Stimulated activated naive CD8-positive, alpha-beta T cell treated with anti-CD3 and anti-CD28 coated beads, Interleukin-15, amount 100 ng/mL, for 72 hours (primary cell): ENCODE data around the gene PHACTR1.

Source experiments
- ATAC-seq: fragments of 150-1000 bp; cut with Tn5 transposase; 2 replicates; pipeline ENCODE4 v1.10.0; 2021; ENCODE audit warnings: mild to moderate bottlenecking, moderate library complexity
- DNase-seq, 2 donors: peaks; one replicate each; pipeline ENCODE4 v3.0.0; 2021 to 2022
- H3K27ac Mint-ChIP-seq, 2 donors: one replicate each; pipeline ENCODE4 v1.8.0; 2022; ENCODE audit warnings: mild to moderate bottlenecking in 2 of 2, mixed read lengths in 2 of 2, moderate library complexity in 2 of 2
- H3K27me3 Mint-ChIP-seq: one replicate; pipeline ENCODE4 v1.8.0; 2022; ENCODE audit warnings: mixed read lengths
- H3K4me1 Mint-ChIP-seq: one replicate; pipeline ENCODE4 v1.8.0; 2022; ENCODE audit warnings: mild to moderate bottlenecking, mixed read lengths
- H3K4me3 Mint-ChIP-seq, 2 donors: one replicate each; pipeline ENCODE4 v1.8.0; 2022; ENCODE audit warnings: mild to moderate bottlenecking in 2 of 2, mixed read lengths in 2 of 2, moderate library complexity in 1 of 2
- H3K9me3 Mint-ChIP-seq, 2 donors: one replicate each; pipeline ENCODE4 v1.8.0; 2022; ENCODE audit warnings: mixed read lengths in 2 of 2

Gene PHACTR1

GRCh38 chr6:13220266-13220665 lies 503.7 kb downstream of the PHACTR1 start:
- no peak for ATAC-seq
- Mint-ChIP-seq H3K27ac (no peak overlapping the region), H3K9me3 (no peaks in the 10 kb centered on the region), H3K4me3 (no peak overlapping the region), H3K27me3 (no peaks in the 10 kb centered on the region), H3K4me1 (peaks cover 9% of the 10 kb centered on the region)
- no peak for DNase-seq

GRCh38 chr6:13222048-13222447 lies 505.5 kb downstream of the PHACTR1 start:
- no peaks in the 10 kb centered on the region for H3K9me3 Mint-ChIP-seq
- no peaks in the 10 kb centered on the region for H3K27me3 Mint-ChIP-seq
- no peak overlapping the region for H3K27ac Mint-ChIP-seq
- H3K4me3 Mint-ChIP-seq: no peak overlapping the region
- DNase-seq: no peak
- H3K4me1 Mint-ChIP-seq: peaks cover 3% of the 10 kb centered on the region
- ATAC-seq: no peak

GRCh38 chr6:13226071-13226470 lies 509.5 kb downstream of the PHACTR1 start:
- H3K4me1 Mint-ChIP-seq: peaks cover 23% of the 10 kb centered on the region
- no peak overlapping the region for H3K4me3 Mint-ChIP-seq
- no peaks in the 10 kb centered on the region for H3K27me3 Mint-ChIP-seq
- no peak for DNase-seq
- H3K9me3 Mint-ChIP-seq: peaks cover 4 to 7% of the 10 kb centered on the region in 2 donors
- no peak overlapping the region for H3K27ac Mint-ChIP-seq
- ATAC-seq: no peak

GRCh38 chr6:13228264-13229204 lies 512.0 kb downstream of the PHACTR1 start:
- no peak overlapping the region for H3K27ac Mint-ChIP-seq
- no peak for ATAC-seq

GRCh38 chr6:13229205-13230085 lies 512.9 kb downstream of the PHACTR1 start:
- Mint-ChIP-seq H3K4me1 (peaks cover 32% of the 10 kb centered on the region), H3K27ac (peak overlapping the region; percentile 79 to 98), H3K9me3 (peaks cover 4 to 7% of the 10 kb centered on the region in 2 donors), H3K27me3 (peaks cover 10% of the 10 kb centered on the region), H3K4me3 (peak overlapping the region; percentile 44 to 88)
- DNase-seq (peak; percentile 44 to 58), ATAC-seq (peak; percentile 97)

More at GRCh38 chr6:13228264-13229204, 512.0 kb downstream of the PHACTR1 start:
- peaks cover 8% of the 10 kb centered on the region for H3K27me3 Mint-ChIP-seq
- peaks cover 31% of the 10 kb centered on the region for H3K4me1 Mint-ChIP-seq
- peaks cover 4 to 7% of the 10 kb centered on the region in 2 donors for H3K9me3 Mint-ChIP-seq
- peak overlapping the region in 1 of 2 donors; percentile 88 for H3K4me3 Mint-ChIP-seq
- DNase-seq: no peak

- peaks cover 4 to 7% of the 10 kb centered on the region in 2 donors for H3K9me3 Mint-ChIP-seq
- H3K4me1 Mint-ChIP-seq: peaks cover 32% of the 10 kb centered on the region
- ATAC-seq (no peak), DNase-seq (no peak)
- H3K4me3 Mint-ChIP-seq: no peak overlapping the region
- H3K27me3 Mint-ChIP-seq: peaks cover 10% of the 10 kb centered on the region
- H3K27ac Mint-ChIP-seq: no peak overlapping the region
Observed at GRCh38 chr6:13233106-13233505, 516.5 kb downstream of the PHACTR1 start.

GRCh38 chr6:13234130-13234529 lies 517.6 kb downstream of the PHACTR1 start:
- no peak for DNase-seq
- no peak overlapping the region for H3K4me3 Mint-ChIP-seq
- peaks cover 22% of the 10 kb centered on the region for H3K4me1 Mint-ChIP-seq
- peaks cover 16% of the 10 kb centered on the region for H3K27me3 Mint-ChIP-seq
- H3K27ac Mint-ChIP-seq: no peak overlapping the region
- H3K9me3 Mint-ChIP-seq: peaks cover 4 to 7% of the 10 kb centered on the region in 2 donors
- ATAC-seq: no peak

- no peak overlapping the region for H3K27ac Mint-ChIP-seq
- H3K27me3 Mint-ChIP-seq: peaks cover 27% of the 10 kb centered on the region
- peaks cover 10% of the 10 kb centered on the region for H3K4me1 Mint-ChIP-seq
- ATAC-seq: no peak
- no peak overlapping the region for H3K4me3 Mint-ChIP-seq
- DNase-seq: no peak
- peaks cover 4 to 7% of the 10 kb centered on the region in 2 donors for H3K9me3 Mint-ChIP-seq
Observed at GRCh38 chr6:13235339-13235738, 518.8 kb downstream of the PHACTR1 start.

GRCh38 chr6:13237318-13237717 lies 520.8 kb downstream of the PHACTR1 start:
- H3K27me3 Mint-ChIP-seq: peaks cover 27% of the 10 kb centered on the region
- DNase-seq (no peak), ATAC-seq (no peak)
- H3K4me3 Mint-ChIP-seq: no peak overlapping the region
- H3K27ac Mint-ChIP-seq: no peak overlapping the region
- H3K4me1 Mint-ChIP-seq: peaks cover 10% of the 10 kb centered on the region
- no peaks in the 10 kb centered on the region for H3K9me3 Mint-ChIP-seq

GRCh38 chr6:13238017-13238416 lies 521.5 kb downstream of the PHACTR1 start:
- H3K27me3 Mint-ChIP-seq: peaks cover 24% of the 10 kb centered on the region
- DNase-seq: no peak
- peaks cover 10% of the 10 kb centered on the region for H3K4me1 Mint-ChIP-seq
- H3K9me3 Mint-ChIP-seq: no peaks in the 10 kb centered on the region
- no peak for ATAC-seq
- no peak overlapping the region for H3K4me3 Mint-ChIP-seq
- no peak overlapping the region for H3K27ac Mint-ChIP-seq

- Mint-ChIP-seq H3K27me3 (peaks cover 17% of the 10 kb centered on the region), H3K27ac (no peak overlapping the region)
Observed at GRCh38 chr6:13238640-13239216, 522.2 kb downstream of the PHACTR1 start.

GRCh38 chr6:13239530-13240455 lies 523.2 kb downstream of the PHACTR1 start:
- H3K9me3 Mint-ChIP-seq: peaks cover 4 to 15% of the 10 kb centered on the region in 2 donors
- ATAC-seq: no peak
- H3K4me1 Mint-ChIP-seq: peaks cover 5% of the 10 kb centered on the region

More at GRCh38 chr6:13238640-13239216, 522.2 kb downstream of the PHACTR1 start:
- Mint-ChIP-seq H3K4me1 (peaks cover 5% of the 10 kb centered on the region), H3K4me3 (no peak overlapping the region), H3K9me3 (peaks cover under 1 to 4% of the 10 kb centered on the region in 2 donors)
- ATAC-seq (no peak), DNase-seq (no peak)

GRCh38 chr6:13241364-13241763 lies 524.8 kb downstream of the PHACTR1 start:
- H3K27me3 Mint-ChIP-seq: peaks cover 17% of the 10 kb centered on the region
- H3K4me3 Mint-ChIP-seq: no peak overlapping the region
- ATAC-seq: no peak
- no peak for DNase-seq
- H3K27ac Mint-ChIP-seq: no peak overlapping the region
- H3K9me3 Mint-ChIP-seq: peaks cover 4 to 16% of the 10 kb centered on the region in 2 donors
- peaks cover 5% of the 10 kb centered on the region for H3K4me1 Mint-ChIP-seq

More at GRCh38 chr6:13239530-13240455, 523.2 kb downstream of the PHACTR1 start:
- Mint-ChIP-seq H3K4me3 (no peak overlapping the region), H3K27ac (no peak overlapping the region), H3K27me3 (peaks cover 17% of the 10 kb centered on the region)
- DNase-seq: no peak

GRCh38 chr6:13242178-13242577 lies 525.6 kb downstream of the PHACTR1 start:
- H3K9me3 Mint-ChIP-seq: peaks cover 4 to 16% of the 10 kb centered on the region in 2 donors
- no peak for DNase-seq
- no peak overlapping the region for H3K4me3 Mint-ChIP-seq
- H3K27me3 Mint-ChIP-seq: peaks cover 17% of the 10 kb centered on the region
- H3K4me1 Mint-ChIP-seq: peaks cover 5% of the 10 kb centered on the region
- no peak for ATAC-seq
- no peak overlapping the region for H3K27ac Mint-ChIP-seq
